HEK293T (cell line): Measurements from ENCODE around the gene SAMD10.

Experiments used
- CTCF ChIA-PET: fragments of 350-600 bp; formaldehyde crosslinking; extraction: SDS; loops from one replicate; lab custom pipeline; 2021; ENCODE audit warnings: antibody characterized with exemption, inconsistent platforms; lab: Yijun Ruan, JAX
- POLR2A ChIA-PET: fragments of 350-600 bp; formaldehyde crosslinking; extraction: SDS; loops from one replicate; lab custom pipeline; 2020; ENCODE audit warnings: antibody characterized with exemption, inconsistent platforms; lab: Yijun Ruan, JAX
- DNase-seq: peaks from one replicate; pipeline ENCODE4 v3.0.0; 2012; ENCODE audit warnings: mixed read lengths; ENCODE audit errors: extremely low spot score
- ARNT ChIP-seq: fragments of 450-650 bp; IDR thresholded peaks from 2 replicates; pipeline ENCODE4 v1.6.1; 2017; ENCODE audit warnings: mild to moderate bottlenecking
- BHLHE40 ChIP-seq: fragments of 450-650 bp; IDR thresholded peaks from 2 replicates; pipeline ENCODE4 v1.6.1; 2016; ENCODE audit warnings: mild to moderate bottlenecking, moderate library complexity, borderline replicate concordance
- CTBP1 ChIP-seq: fragments of 450-650 bp; IDR thresholded peaks from 2 replicates; pipeline ENCODE4 v1.6.1; 2016; ENCODE audit warnings: borderline replicate concordance
- ELF4 ChIP-seq: fragments of 450-650 bp; IDR thresholded peaks from 2 replicates; pipeline ENCODE4 v1.6.1; 2017; ENCODE audit warnings: antibody characterized with exemption
- FOXA1 ChIP-seq: fragments of 450-650 bp; IDR thresholded peaks from 2 replicates; pipeline ENCODE4 v1.6.1; 2016; ENCODE audit warnings: mild to moderate bottlenecking
- FOXK2 ChIP-seq: fragments of 450-650 bp; IDR thresholded peaks from 2 replicates; pipeline ENCODE4 v1.6.1; 2016; ENCODE audit warnings: mild to moderate bottlenecking
- FOXM1 ChIP-seq: fragments of 450-650 bp; IDR thresholded peaks from 2 replicates; pipeline ENCODE4 v1.6.1; 2017; ENCODE audit warnings: mild to moderate bottlenecking, borderline replicate concordance
- HDGF ChIP-seq: fragments of 450-650 bp; IDR thresholded peaks from 2 replicates; pipeline ENCODE4 v1.6.1; 2017; ENCODE audit warnings: antibody characterized with exemption, borderline replicate concordance
- L3MBTL2 ChIP-seq: fragments of 450-650 bp; conservative IDR thresholded peaks from 2 replicates; pipeline ENCODE4 v1.6.1; 2016; ENCODE audit warnings: mild to moderate bottlenecking
- LEF1 ChIP-seq: fragments of 450-650 bp; IDR thresholded peaks from 2 replicates; pipeline ENCODE4 v1.6.1; 2017; ENCODE audit warnings: mild to moderate bottlenecking, borderline replicate concordance
- NFRKB ChIP-seq: fragments of 450-650 bp; IDR thresholded peaks from 2 replicates; pipeline ENCODE4 v1.6.1; 2016; ENCODE audit warnings: mild to moderate bottlenecking, moderate library complexity
- SP1 ChIP-seq: fragments of 450-650 bp; IDR thresholded peaks from 2 replicates; pipeline ENCODE4 v1.6.1; 2017
- SUZ12 ChIP-seq: fragments of 450-650 bp; IDR thresholded peaks from 2 replicates; pipeline ENCODE4 v1.6.1; 2016; ENCODE audit warnings: mild to moderate bottlenecking
- TARDBP ChIP-seq: fragments of 450-650 bp; IDR thresholded peaks from 2 replicates; pipeline ENCODE4 v1.6.1; 2016
- ZNF384 ChIP-seq: fragments of 450-650 bp; IDR thresholded peaks from 2 replicates; pipeline ENCODE4 v1.6.1; 2016
- TF ChIP-seq, protein P1 (sequence below): fragments of 450-650 bp; IDR thresholded peaks from 2 replicates; pipeline ENCODE4 v1.6.1; 2016

SAMD10 gene

DNA sequence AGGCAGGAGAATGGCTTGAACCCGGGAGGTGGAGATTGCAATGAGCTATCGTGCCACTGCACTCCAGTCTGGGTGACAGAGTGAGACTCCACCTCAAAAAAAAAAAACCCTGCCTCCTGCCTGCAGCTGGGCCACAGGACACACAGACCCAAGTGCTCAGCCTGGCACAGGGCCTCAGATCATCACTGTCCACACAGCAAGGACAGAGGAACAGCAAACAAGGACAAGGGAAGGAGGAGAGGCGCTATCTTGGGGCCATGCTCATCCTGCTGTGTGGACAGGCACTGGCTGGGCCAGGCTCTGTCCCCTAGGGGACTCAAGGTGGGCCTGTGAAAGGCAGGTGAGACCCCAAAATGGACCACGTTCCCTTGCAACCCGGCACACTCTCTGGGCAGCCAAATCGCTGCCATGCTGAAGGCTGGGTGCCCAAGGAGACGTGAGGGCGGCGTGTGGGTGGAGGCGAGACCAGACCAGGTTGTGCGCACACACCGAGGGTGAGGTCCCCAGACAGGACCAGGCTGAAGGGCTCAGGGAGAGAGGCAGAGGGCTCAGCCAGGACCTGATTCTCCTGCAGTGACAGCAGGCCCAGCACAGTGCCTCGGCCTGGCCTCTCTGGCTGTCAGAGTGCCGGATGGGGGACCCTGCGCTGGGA lies 32.3 kb downstream of the SAMD10 start:
- ChIA-PET POLR2A (no interaction called here), CTCF (interaction anchor here (0.6 kb wide), 1 partner anchor 7 kb away, joined by 3 read pairs; no protein-coding TSS in a partner anchor)
- DNase-seq: no peak
- no peak for TF ChIP-seq SUZ12
- no peak for TF ChIP-seq NFRKB
- TF ChIP-seq TARDBP: no peak
- TF ChIP-seq BHLHE40: no peak
- TF ChIP-seq FOXK2: no peak
- no peak for TF ChIP-seq L3MBTL2
- TF ChIP-seq SP1: no peak
- TF ChIP-seq HDGF: no peak
- no peak for TF ChIP-seq ARNT
- no peak for TF ChIP-seq FOXM1
- TF ChIP-seq, protein P1, sequence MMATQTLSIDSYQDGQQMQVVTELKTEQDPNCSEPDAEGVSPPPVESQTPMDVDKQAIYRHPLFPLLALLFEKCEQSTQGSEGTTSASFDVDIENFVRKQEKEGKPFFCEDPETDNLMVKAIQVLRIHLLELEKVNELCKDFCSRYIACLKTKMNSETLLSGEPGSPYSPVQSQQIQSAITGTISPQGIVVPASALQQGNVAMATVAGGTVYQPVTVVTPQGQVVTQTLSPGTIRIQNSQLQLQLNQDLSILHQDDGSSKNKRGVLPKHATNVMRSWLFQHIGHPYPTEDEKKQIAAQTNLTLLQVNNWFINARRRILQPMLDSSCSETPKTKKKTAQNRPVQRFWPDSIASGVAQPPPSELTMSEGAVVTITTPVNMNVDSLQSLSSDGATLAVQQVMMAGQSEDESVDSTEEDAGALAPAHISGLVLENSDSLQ: no peak
- no peak for TF ChIP-seq ELF4

DNA sequence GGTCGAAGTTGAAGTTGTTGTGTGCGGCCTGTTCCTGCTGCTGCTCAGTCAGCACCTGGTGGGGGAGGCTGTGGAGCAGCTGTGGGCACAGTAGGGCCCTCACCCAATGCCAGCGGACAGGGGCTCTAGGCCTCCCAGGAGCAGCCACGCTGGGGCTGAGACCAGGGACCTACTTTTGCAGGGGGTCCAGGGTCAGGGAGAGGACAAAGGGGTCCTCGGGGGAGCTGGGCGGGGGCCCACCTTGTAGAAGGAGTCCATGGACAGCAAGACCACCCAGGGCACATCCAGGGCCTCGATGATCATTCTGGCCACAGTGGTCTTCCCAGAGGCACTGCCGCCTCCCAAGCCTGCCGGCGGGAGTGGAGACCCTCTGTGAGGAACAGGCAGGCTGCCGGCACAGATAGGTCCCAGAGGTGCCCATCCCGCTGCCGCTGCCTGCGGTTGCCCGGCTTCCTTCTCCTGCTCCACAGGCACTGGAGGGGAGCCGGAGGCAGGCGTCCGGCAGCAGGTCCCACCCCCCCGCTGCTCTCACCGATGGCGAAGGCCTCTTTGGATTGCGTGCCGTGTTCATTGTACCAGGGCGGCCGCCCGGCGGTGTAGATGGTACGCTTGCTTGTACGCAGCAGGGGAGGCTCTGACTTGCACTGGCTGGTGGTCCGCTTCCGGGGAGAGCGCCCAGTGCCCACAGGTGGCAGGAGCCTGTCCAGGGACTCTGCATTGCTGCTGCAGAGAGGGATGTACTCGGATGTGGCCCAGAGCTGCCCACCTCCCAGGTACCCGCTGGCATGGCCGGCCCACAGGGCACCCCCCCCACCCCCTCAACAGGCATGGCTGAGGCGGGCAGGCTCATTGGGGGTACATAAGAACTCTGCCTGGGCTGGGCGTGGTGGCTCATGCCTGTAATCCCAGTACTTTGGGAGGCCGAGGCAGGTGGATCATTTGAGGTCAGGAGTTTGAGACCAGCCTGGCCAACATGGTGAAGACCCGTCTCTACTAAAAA lies 33.2 kb downstream of the SAMD10 start:
- ChIA-PET CTCF (interaction anchor here (0.6 kb wide), 1 partner anchor 8 kb away, joined by 3 read pairs; no protein-coding TSS in a partner anchor), POLR2A (no interaction called here)
- no peak for DNase-seq
- no peak for TF ChIP-seq BHLHE40
- no peak for TF ChIP-seq LEF1
- no peak for TF ChIP-seq ARNT
- no peak for TF ChIP-seq HDGF
- TF ChIP-seq NFRKB: no peak
- TF ChIP-seq CTBP1: no peak
- TF ChIP-seq ZNF384: no peak

DNA sequence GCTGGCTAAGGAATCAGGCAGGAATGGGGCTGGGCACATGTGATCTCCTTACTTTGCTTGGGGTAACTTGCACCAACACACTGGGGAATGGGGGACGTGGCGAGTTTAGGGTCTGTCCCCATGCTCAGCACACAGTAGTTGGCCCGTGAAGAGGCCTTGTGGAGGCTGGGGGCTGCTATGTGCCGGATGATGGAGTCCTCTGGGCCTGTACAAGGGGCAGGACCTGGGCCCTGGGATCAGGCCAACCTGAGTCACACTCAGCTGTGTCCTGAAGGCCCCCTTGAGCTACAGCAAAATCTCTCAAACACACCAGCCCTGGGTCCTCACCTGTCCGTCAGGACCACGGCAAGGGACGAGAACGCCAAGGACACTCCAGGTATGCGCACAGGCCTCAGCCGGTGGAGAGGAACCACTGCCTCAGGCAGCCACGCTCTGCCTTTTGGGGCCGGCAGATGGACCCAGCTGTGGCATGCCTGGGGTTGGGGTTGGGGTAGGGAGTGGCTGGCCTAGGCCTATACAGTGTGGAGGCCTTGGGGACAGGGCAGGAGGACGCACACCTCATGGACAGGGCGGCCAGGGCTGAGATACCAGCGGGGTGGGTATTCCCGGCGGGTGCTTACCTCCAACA lies 34.3 kb downstream of the SAMD10 start:
- CTCF ChIA-PET: no interaction called here
- TF ChIP-seq HDGF (no peak), CTBP1 (no peak), SUZ12 (no peak), FOXK2 (no peak)
- DNase-seq: no peak
- POLR2A ChIA-PET: no interaction called here

DNA sequence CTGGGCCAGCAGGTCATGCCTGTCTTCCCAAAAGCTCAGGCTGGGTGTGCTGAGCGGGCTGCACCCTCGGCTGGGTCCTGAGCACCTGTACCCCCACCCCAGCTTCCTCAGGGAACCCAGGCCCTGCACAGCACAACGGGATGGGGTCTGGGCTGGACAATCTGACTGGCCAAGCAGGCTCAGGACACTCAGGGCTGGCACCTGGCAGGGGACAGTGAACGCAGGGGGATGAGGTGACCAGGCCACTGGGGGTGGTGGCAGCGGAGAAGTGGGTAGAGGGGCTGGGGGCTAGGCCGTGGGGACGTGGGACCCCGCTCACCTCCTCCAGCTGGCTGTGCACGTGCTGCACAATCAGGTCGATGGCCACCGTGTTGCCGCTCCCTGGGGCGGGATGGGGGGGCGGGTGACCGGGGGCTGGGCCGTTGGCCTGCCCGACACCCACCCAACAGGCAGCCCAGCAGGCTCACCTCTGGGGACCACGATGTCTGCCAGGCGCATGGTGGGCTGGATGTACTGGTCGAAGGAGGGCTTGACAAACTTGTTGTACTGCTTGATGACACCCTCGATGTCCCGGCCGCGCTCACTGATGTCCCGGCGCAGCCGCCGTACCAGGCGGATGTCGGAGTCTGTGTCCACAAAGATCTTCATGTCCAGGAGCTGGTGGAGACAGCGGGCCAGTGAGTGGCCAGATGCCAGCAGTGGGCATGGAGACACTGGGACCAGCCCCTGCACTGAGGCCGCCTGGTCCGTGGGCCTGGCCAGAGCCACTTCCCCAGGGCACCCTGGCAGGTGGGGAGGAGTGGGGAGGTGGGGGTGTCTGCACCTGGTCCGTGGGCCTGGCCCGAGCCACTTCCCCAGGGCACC lies 35.1 kb downstream of the SAMD10 start:
- no peak for DNase-seq
- TF ChIP-seq ZNF384 (no peak), FOXM1 (no peak), SP1 (no peak), NFRKB (no peak)
- TF ChIP-seq, protein P1: no peak
- ChIA-PET CTCF (no interaction called here), POLR2A (interaction anchor here (1.5 kb wide), 1 partner anchor 12 kb away, joined by 5 read pairs; the partner anchor contains the start of gene UCKL1)

DNA sequence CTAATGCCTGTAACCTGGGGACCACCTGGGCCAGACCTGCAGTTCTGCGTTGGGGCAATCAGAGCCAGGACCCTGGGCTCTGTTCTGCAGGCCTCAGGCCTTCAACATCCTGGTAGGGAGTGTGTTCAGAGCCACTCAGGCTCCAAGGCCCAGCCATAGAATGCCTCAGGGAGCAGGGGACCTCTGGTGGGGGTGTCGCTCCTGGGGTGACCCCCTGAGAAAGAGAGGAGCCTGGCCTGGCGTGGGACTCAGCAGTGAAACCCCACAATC lies 35.7 kb downstream of the SAMD10 start:
- CTCF ChIA-PET: no interaction called here
- no peak for TF ChIP-seq FOXM1
- no peak for TF ChIP-seq ELF4
- POLR2A ChIA-PET: interaction anchor here (1.1 to 1.5 kb wide), 2 partner anchors 8 to 12 kb away, joined by 3 to 5 read pairs; partner anchors contain the start of gene UCKL1
- DNase-seq: no peak

DNA sequence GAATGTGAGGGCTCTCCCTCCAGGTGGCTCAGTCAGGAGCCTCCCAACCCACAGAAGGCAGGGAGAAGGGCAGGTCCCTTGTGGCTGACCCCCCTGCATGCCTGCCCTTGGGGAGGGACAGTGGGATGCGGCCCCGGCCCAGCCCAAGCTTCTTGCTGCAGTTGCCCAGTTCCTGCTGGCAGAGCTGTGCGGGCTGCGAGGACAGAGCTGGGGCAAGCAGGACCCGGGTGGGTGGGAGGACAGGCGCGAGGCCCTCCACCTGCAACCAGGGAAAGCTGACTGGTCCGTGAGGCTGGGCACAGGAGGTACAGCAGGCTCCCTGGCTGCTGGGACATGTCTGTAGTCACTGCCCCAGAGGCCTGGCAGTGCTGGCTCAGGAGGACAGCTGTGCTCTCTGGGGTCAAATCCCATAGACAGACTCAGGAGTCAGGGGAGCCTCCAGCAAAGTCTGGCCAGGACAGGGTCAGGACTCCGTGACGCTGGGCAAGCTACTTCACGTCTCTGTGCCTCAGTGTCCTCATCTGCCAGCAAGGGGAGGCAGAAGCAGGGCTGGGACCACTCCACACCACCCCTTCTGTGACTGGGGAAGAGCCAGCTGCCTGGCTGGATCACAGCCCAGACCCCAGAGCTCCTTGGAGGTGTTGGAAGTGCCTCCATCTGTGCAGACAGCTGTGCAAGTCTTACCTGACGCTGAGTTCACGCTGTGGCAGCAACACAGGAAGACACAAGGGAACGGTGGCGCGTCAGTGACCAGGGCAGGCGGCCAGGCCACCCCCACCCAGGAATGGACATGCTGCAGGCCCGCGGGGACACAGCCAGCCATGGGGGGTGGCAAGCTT lies 36.3 kb downstream of the SAMD10 start:
- TF ChIP-seq FOXM1: no peak
- no peak for TF ChIP-seq CTBP1
- no peak for TF ChIP-seq TARDBP
- TF ChIP-seq HDGF: no peak
- TF ChIP-seq BHLHE40: no peak
- TF ChIP-seq SUZ12: no peak
- no peak for TF ChIP-seq ZNF384
- no peak for TF ChIP-seq FOXK2
- no peak for TF ChIP-seq NFRKB
- TF ChIP-seq L3MBTL2: no peak
- no peak for TF ChIP-seq ELF4
- TF ChIP-seq FOXA1: no peak
- TF ChIP-seq SP1: no peak
- no peak for TF ChIP-seq ARNT
- TF ChIP-seq, protein P1: no peak
- no peak for TF ChIP-seq LEF1
- DNase-seq: no peak
- ChIA-PET POLR2A (interaction anchor here (1.1 to 1.5 kb wide), 2 partner anchors 8 to 13 kb away, joined by 3 to 5 read pairs; partner anchors contain the start of gene UCKL1), CTCF (interaction anchor here (0.6 kb wide), 1 partner anchor 90 kb away, joined by 5 read pairs; no protein-coding TSS in a partner anchor)
